ENCODE results near the gene CASZ1. TPM values are rescaled to one million over a fixed set of nuclear protein-coding genes. Genes with fewer than 3 reads are reported as not detected.

Gene CASZ1
- total and polyA plus RNA-seq, 2 experiments from 2014 or later, result 6.2 to 6.7 TPM

DNA sequence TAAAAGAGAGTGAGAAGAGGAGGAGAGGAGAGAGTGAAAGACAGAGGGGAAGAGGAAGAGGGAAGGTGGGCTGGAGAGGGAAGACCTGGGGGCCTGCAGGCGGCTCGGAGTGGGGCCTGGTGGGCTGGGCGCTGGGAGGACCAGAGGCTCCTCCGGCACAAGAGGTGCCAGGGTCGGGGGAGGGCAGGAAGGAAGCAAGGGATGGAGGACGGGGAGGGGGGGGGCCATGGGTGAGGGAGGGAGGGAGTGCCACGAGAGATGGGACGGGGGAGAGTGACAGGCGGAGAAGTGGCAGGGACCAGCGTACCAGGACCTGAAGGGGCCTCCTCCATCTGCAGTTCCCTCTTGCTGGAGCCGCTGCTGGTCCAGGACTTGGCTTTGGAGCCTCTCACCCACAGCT lies 87.7 kb downstream of the CASZ1 start:
- Histone ChIP-seq H3K4me1 (ENCODE audit: insufficient read depth) (peaks cover 24% of the 10 kb centered on the region), H3K4me2 (no peak overlapping the region)
- peaks cover 21% of the 10 kb centered on the region for H3K27me3 Mint-ChIP-seq (ENCODE audit: insufficient read depth, low read depth, poor library complexity)

DNA sequence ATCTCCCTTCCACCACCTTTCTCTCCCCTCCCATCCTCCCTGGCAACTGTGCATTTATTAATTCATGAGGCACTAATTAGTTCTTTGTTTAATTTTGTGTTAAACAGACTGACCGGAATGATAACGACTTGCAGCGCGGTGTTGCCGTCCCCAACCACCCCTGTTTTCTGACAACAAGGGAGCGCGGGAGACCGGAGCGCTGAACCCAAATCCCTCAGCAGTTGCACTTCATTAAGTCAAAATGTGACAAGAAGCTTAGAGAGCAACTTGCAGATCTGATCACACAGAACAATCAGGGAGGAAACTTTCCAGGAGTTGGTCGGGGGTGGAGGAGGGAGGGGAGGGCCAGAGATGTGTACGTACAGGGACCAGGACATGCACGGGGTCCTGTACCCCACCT lies 89.2 kb downstream of the CASZ1 start:
- ATAC-seq (no peak), DNase-seq (ENCODE audit: low spot score) (no peak)
- H3K9me2 ChIP-seq (ENCODE audit: insufficient read depth), result no peaks in the 10 kb centered on the region
- H3K79me2 ChIP-seq (replicated peaks; ENCODE audit: insufficient read depth), result no peaks in the 10 kb centered on the region
- peaks cover 10% of the 10 kb centered on the region; the same call in 1 of the 2 replicates for H3F3A ChIP-seq (replicated peaks; ENCODE audit: low read depth)
- H3K36me3 ChIP-seq (ENCODE audit: insufficient read depth), result no peaks in the 10 kb centered on the region
- peaks cover 6% of the 10 kb centered on the region for H3K27me3 ChIP-seq (ENCODE audit: insufficient read depth)
- Mint-ChIP-seq H3K27ac (no peak overlapping the region), H3K36me3 (ENCODE audit: low read depth) (no peaks in the 10 kb centered on the region; the same call in 2 of the 3 replicates), H3K4me3 (peak overlapping the region; percentile 29; the same call in 1 of the 3 replicates), H3K9me3 (no peaks in the 10 kb centered on the region), H3K27me3 (ENCODE audit: insufficient read depth, low read depth, poor library complexity) (peaks cover 28% of the 10 kb centered on the region), H3K4me1 (peaks cover 34% of the 10 kb centered on the region)
- H2AFZ ChIP-seq, result no peak overlapping the region
- no peak overlapping the region for H3K4me3 ChIP-seq
- H3K27ac ChIP-seq (ENCODE audit: low read depth), result no peak overlapping the region
- no peak for TF ChIP-seq POLR2AphosphoS5 (IDR thresholded peaks at IDR 0.05; ENCODE audit: low read depth)
- TF ChIP-seq, protein P1, sequence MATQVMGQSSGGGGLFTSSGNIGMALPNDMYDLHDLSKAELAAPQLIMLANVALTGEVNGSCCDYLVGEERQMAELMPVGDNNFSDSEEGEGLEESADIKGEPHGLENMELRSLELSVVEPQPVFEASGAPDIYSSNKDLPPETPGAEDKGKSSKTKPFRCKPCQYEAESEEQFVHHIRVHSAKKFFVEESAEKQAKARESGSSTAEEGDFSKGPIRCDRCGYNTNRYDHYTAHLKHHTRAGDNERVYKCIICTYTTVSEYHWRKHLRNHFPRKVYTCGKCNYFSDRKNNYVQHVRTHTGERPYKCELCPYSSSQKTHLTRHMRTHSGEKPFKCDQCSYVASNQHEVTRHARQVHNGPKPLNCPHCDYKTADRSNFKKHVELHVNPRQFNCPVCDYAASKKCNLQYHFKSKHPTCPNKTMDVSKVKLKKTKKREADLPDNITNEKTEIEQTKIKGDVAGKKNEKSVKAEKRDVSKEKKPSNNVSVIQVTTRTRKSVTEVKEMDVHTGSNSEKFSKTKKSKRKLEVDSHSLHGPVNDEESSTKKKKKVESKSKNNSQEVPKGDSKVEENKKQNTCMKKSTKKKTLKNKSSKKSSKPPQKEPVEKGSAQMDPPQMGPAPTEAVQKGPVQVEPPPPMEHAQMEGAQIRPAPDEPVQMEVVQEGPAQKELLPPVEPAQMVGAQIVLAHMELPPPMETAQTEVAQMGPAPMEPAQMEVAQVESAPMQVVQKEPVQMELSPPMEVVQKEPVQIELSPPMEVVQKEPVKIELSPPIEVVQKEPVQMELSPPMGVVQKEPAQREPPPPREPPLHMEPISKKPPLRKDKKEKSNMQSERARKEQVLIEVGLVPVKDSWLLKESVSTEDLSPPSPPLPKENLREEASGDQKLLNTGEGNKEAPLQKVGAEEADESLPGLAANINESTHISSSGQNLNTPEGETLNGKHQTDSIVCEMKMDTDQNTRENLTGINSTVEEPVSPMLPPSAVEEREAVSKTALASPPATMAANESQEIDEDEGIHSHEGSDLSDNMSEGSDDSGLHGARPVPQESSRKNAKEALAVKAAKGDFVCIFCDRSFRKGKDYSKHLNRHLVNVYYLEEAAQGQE (IDR thresholded peaks at IDR 0.05; ENCODE audit: unreplicated experiment), result no peak
- H4K20me1 ChIP-seq (replicated peaks; ENCODE audit: insufficient read depth), result no peaks in the 10 kb centered on the region
- peaks cover 26% of the 10 kb centered on the region for H3K4me1 ChIP-seq (ENCODE audit: insufficient read depth)
- H3K4me2 ChIP-seq, result no peak overlapping the region

More for the DNA sequence above, 87.7 kb downstream of the CASZ1 start:
- Histone ChIP-seq H4K20me1 (replicated peaks; ENCODE audit: insufficient read depth) (no peaks in the 10 kb centered on the region), H3K36me3 (ENCODE audit: insufficient read depth) (no peaks in the 10 kb centered on the region), H3F3A (replicated peaks; ENCODE audit: low read depth) (peaks cover 6% of the 10 kb centered on the region; the same call in 1 of the 2 replicates), H3K79me2 (replicated peaks; ENCODE audit: insufficient read depth) (no peaks in the 10 kb centered on the region), H2AFZ (no peak overlapping the region), H3K4me3 (0 out of 2 replicates have a peak overlapping the region, but pooled peaks have one; percentile 28), H3K9me2 (ENCODE audit: insufficient read depth) (no peaks in the 10 kb centered on the region), H3K27ac (ENCODE audit: low read depth) (no peak overlapping the region), H3K27me3 (ENCODE audit: insufficient read depth) (peaks cover under 1% of the 10 kb centered on the region)
- ATAC-seq (no peak), DNase-seq (ENCODE audit: low spot score) (no peak)
- no peak overlapping the region; the same call in 1 of the 3 replicates for H3K4me3 Mint-ChIP-seq
- H3K27ac Mint-ChIP-seq, result no peak overlapping the region
- H3K4me1 Mint-ChIP-seq, result peaks cover 36% of the 10 kb centered on the region
- TF ChIP-seq, protein P1 (IDR thresholded peaks at IDR 0.05; ENCODE audit: unreplicated experiment), result no peak
- no peaks in the 10 kb centered on the region; the same call in 2 of the 3 replicates for H3K36me3 Mint-ChIP-seq (ENCODE audit: low read depth)
- no peaks in the 10 kb centered on the region for H3K9me3 Mint-ChIP-seq
